Vagina (tissue), 2 donors: ENCODE data around the gene NME4.

ENCODE experiments used
- POLR2AphosphoS5 ChIP-seq, 2 donors: sonication (generic); formaldehyde crosslinking; IDR thresholded peaks; one replicate each; pipeline ENCODE4 v1.9.0; 2017; ENCODE audit warnings: antibody characterized with exemption in 2 of 2, mild to moderate bottlenecking in 2 of 2, low read depth in 1 of 2; ENCODE audit not compliant: insufficient read depth in 1 of 2
- TF ChIP-seq, protein P1 (sequence below), 3 experiments: fragments of 450-650 bp in 2 of 3; fragments of 200-600 bp in 1 of 3; sonication (generic) in 1 of 3; IDR thresholded peaks; one replicate each; pipeline ENCODE4 v1.5.1; 2017 to 2019; ENCODE audit warnings: antibody characterized with exemption in 3 of 3, mild to moderate bottlenecking in 2 of 3, moderate library complexity in 2 of 3

DNA sequence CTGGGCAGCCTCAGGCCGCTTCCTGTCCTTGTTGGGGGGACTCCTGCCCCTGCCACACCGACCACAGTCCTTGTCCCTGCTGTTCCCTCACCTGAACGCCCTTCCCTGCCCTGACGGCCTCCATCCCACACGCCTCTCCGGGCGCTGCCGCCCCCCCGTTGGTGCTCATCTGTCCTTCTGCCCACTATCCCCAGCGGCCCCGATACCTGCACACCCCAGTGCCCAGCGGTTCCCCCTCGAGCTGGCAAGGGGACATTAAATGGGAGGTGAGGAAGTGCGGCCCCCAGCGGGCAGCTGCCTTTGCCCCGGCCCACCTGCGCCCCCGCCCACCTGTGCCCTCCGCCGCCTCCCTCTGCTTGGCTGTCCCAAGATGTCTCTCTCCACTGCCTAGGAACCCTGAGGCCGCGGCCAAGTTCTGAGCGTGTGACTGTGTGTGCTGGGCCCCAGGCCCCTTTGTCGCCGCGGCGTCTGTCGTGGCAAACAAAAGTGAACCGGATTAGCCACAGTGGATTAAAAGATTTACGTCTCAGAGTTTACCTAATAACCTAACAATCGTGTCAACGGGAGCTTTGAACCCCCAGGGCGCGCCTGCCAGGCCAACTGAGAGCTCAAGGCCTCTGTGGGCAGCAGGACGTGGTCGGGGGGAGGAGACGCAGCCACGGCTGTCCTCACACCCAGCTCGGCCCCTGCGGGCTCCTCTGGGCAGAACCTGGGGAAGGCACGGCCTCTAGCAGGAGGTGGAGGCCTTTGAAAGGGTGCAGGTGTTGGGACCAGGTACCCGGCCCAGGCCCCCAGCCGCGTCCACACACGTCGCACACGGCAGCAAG, 36.9 kb upstream of the NME4 start:
- no peak for TF ChIP-seq POLR2AphosphoS5 (IDR thresholded peaks at IDR 0.05; ENCODE audit: insufficient read depth in 1 of 2, low read depth in 1 of 2)
- TF ChIP-seq, protein P1, sequence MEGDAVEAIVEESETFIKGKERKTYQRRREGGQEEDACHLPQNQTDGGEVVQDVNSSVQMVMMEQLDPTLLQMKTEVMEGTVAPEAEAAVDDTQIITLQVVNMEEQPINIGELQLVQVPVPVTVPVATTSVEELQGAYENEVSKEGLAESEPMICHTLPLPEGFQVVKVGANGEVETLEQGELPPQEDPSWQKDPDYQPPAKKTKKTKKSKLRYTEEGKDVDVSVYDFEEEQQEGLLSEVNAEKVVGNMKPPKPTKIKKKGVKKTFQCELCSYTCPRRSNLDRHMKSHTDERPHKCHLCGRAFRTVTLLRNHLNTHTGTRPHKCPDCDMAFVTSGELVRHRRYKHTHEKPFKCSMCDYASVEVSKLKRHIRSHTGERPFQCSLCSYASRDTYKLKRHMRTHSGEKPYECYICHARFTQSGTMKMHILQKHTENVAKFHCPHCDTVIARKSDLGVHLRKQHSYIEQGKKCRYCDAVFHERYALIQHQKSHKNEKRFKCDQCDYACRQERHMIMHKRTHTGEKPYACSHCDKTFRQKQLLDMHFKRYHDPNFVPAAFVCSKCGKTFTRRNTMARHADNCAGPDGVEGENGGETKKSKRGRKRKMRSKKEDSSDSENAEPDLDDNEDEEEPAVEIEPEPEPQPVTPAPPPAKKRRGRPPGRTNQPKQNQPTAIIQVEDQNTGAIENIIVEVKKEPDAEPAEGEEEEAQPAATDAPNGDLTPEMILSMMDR (IDR thresholded peaks at IDR 0.05): no peak
